Measurements from ENCODE around the gene REL.

- TF ChIP-seq CTCF (conservative IDR thresholded peaks at IDR 0.05; ENCODE audit: low read length) (no peak), EZH2phosphoT487 (IDR thresholded peaks at IDR 0.05; ENCODE audit: borderline replicate concordance, low read depth, low read length) (no peak)
Measured at GRCh38 chr2:60885683-60886082, 4.3 kb downstream of the REL start.

Data from OCI-LY7 (cell line).